ENCODE measurements around the gene TXNDC16. TPM values are rescaled to one million over a fixed set of nuclear protein-coding genes. Genes with fewer than 3 reads are reported as not detected.

TXNDC16 gene
- total and polyA plus RNA-seq, 8 donors: 1.4 to 30.3 (median 5.1) TPM

GRCh38 chr14:52527052-52527451 lies 25.3 kb downstream of the TXNDC16 start:
- Histone ChIP-seq H3K27me3 (no peaks in the 10 kb centered on the region), H3K36me3 (peaks cover 0 to 17% (median 10%) of the 10 kb centered on the region in 4 donors), H3K9me3 (no peaks in the 10 kb centered on the region), H3K4me3 (no peak overlapping the region), H3K27ac (no peak overlapping the region), H3K4me1 (peaks cover 0 to 7% (median 0%) of the 10 kb centered on the region in 4 donors)
- TF ChIP-seq POLR2AphosphoS5 (IDR thresholded peaks at IDR 0.05) (no peak), EP300 (IDR thresholded peaks at IDR 0.05) (no peak), CTCF (IDR thresholded peaks at IDR 0.05) (no peak), POLR2A (IDR thresholded peaks at IDR 0.05) (no peak)
- DNase-seq: no peak
- 90 to 98% (median 94%) methylated on average over 4 of the region's 4 CpGs for WGBS, 5 donors
- intact Hi-C loops (cut with DNase I; ENCODE audit: low total_unique reads): no loop called here

GRCh38 chr14:52522581-52523345 lies 29.5 kb downstream of the TXNDC16 start:
- H3K27ac ChIP-seq: no peak overlapping the region
- H3K36me3 ChIP-seq: peaks cover 0 to 16% (median 12%) of the 10 kb centered on the region in 4 donors
- TF ChIP-seq POLR2AphosphoS5 (IDR thresholded peaks at IDR 0.05): no peak
- no peak for TF ChIP-seq EP300 (IDR thresholded peaks at IDR 0.05)
- TF ChIP-seq CTCF (IDR thresholded peaks at IDR 0.05): no peak
- no peak for TF ChIP-seq POLR2A (IDR thresholded peaks at IDR 0.05)
- H3K4me1 ChIP-seq: peaks cover 0 to 10% (median 0%) of the 10 kb centered on the region in 4 donors
- intact Hi-C loops (cut with DNase I; ENCODE audit: low total_unique reads): no loop called here
- no peak for DNase-seq
- H3K9me3 ChIP-seq: no peaks in the 10 kb centered on the region
- H3K4me3 ChIP-seq: no peak overlapping the region
- no peaks in the 10 kb centered on the region for H3K27me3 ChIP-seq

GRCh38 chr14:52522033-52522432 lies 30.3 kb downstream of the TXNDC16 start:
- Histone ChIP-seq H3K27ac (no peak overlapping the region), H3K27me3 (no peaks in the 10 kb centered on the region), H3K4me1 (peaks cover 0 to 10% (median 0%) of the 10 kb centered on the region in 4 donors), H3K36me3 (peaks cover 0 to 12% (median 9%) of the 10 kb centered on the region in 4 donors), H3K4me3 (no peak overlapping the region), H3K9me3 (no peaks in the 10 kb centered on the region)
- no peak for DNase-seq
- intact Hi-C loops (cut with DNase I; ENCODE audit: low total_unique reads): no loop called here
- TF ChIP-seq CTCF (IDR thresholded peaks at IDR 0.05) (no peak), EP300 (IDR thresholded peaks at IDR 0.05) (no peak), POLR2A (IDR thresholded peaks at IDR 0.05) (no peak), POLR2AphosphoS5 (IDR thresholded peaks at IDR 0.05) (no peak)
- 38 to 40% (median 39%) methylated on average over 1 of the region's 1 CpG for WGBS, 5 donors

- Histone ChIP-seq H3K4me1 (no peaks in the 10 kb centered on the region), H3K27ac (no peak overlapping the region), H3K27me3 (no peaks in the 10 kb centered on the region), H3K4me3 (no peak overlapping the region), H3K9me3 (no peaks in the 10 kb centered on the region), H3K36me3 (peaks cover 0 to 30% (median 19%) of the 10 kb centered on the region in 4 donors)
- TF ChIP-seq POLR2AphosphoS5 (IDR thresholded peaks at IDR 0.05): no peak
- TF ChIP-seq POLR2A (IDR thresholded peaks at IDR 0.05): no peak
- no peak for TF ChIP-seq EP300 (IDR thresholded peaks at IDR 0.05)
- TF ChIP-seq CTCF (IDR thresholded peaks at IDR 0.05): no peak
- 93 to 97% (median 96%) methylated on average over 4 of the region's 4 CpGs for WGBS, 5 donors
- DNase-seq: no peak
- intact Hi-C loops (cut with DNase I; ENCODE audit: low total_unique reads): no loop called here
Measured at GRCh38 chr14:52514046-52514811, 38.1 kb downstream of the TXNDC16 start.

Data from stomach (tissue), 9 donors.